ENCODE data around the gene ICE2.
A peak's percentile ranks its signal among the peaks of the same experiment; 100 is the strongest.

ICE2 gene

GRCh38 chr15:60396958-60397771, 81.8 kb downstream of the ICE2 start:
- TF ChIP-seq, protein P1, sequence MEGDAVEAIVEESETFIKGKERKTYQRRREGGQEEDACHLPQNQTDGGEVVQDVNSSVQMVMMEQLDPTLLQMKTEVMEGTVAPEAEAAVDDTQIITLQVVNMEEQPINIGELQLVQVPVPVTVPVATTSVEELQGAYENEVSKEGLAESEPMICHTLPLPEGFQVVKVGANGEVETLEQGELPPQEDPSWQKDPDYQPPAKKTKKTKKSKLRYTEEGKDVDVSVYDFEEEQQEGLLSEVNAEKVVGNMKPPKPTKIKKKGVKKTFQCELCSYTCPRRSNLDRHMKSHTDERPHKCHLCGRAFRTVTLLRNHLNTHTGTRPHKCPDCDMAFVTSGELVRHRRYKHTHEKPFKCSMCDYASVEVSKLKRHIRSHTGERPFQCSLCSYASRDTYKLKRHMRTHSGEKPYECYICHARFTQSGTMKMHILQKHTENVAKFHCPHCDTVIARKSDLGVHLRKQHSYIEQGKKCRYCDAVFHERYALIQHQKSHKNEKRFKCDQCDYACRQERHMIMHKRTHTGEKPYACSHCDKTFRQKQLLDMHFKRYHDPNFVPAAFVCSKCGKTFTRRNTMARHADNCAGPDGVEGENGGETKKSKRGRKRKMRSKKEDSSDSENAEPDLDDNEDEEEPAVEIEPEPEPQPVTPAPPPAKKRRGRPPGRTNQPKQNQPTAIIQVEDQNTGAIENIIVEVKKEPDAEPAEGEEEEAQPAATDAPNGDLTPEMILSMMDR (IDR thresholded peaks at IDR 0.05; ENCODE audit: extremely low read depth, missing control alignments), result no peak
- peak; percentile 87 for DNase-seq (ENCODE audit: low spot score)

DNA sequence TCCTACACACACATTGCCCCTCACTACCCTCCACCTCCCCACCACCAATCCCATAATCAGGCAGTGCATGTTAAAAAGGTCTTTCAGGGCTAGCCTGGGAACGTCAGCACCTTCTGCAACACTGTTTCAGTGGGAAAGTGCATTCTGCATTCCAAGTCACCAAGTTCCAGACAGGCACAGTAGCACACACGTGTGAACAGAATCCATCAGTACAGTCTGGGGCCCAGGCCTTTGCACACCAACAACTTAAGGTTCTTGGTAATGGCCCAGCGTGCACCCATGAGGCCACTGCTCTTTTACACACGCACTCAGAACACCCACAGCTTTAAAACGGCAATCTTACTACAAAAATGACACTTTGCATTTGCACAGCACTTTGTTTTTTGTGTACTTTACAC, 82.4 kb downstream of the ICE2 start:
- TF ChIP-seq, protein P1 (IDR thresholded peaks at IDR 0.05; ENCODE audit: extremely low read depth, missing control alignments), result no peak
- DNase-seq (ENCODE audit: low spot score), result no peak

GRCh38 chr15:60396100-60396499, 82.8 kb downstream of the ICE2 start:
- TF ChIP-seq, protein P1 (IDR thresholded peaks at IDR 0.05; ENCODE audit: extremely low read depth, missing control alignments), result no peak
- no peak for DNase-seq (ENCODE audit: low spot score)

DNA sequence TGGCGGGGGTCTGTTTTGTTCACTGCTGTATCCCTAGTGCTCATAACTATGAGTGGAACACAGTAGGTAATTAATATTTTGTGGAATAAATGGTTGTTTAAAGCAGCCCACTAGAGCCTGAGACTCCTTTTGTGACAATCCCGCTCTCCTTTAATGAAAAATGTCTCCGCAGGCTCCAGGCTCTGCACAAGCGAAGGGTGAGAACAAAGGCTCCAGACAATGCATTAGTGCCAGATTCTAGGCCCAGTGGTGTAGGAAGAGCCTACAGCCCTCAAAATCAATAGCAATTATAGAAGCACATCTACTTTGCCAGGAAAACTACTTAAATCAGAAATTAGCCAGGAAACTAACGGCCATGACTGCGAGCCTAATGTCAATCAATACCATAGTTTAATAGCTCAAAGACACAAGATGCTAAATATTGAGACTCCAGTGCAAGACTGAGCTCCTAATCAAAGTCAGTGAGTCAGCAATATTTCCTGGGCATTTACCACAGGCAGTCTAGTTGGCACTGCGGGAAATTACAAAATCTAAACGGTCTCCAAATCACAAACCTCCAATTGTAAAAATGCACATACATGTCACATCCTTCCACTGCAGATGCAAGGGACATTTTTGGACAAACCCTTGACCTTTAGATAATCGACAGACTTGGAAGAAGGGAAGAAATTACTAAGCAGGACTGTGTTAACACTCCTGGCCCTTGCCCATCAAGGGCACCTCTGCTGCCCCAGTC, 83.5 kb downstream of the ICE2 start:
- DNase-seq (ENCODE audit: low spot score), result no peak
- TF ChIP-seq, protein P1 (IDR thresholded peaks at IDR 0.05; ENCODE audit: extremely low read depth, missing control alignments), result no peak

DNA sequence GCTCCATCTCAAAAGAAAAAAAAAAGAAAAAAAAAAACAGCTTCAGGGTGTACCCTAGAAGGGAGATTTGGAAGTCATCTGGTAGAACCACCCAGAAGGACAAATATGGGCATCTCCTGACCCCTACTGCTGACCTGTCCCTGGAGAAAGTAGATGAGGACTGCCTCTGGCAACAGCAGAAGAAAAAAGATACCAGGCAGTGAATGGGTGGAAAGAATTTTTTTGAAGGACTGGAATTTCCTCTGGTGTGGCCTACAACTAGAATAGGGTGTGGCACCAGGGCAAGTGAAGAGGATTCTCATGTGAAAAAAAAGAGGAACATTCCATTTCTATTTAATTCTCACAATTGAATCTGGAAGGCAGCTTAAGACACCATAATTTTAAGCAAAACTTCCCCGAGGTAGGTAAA, 84.2 kb downstream of the ICE2 start:
- TF ChIP-seq, protein P1 (IDR thresholded peaks at IDR 0.05; ENCODE audit: extremely low read depth, missing control alignments), result no peak
- DNase-seq (ENCODE audit: low spot score), result no peak

DNA sequence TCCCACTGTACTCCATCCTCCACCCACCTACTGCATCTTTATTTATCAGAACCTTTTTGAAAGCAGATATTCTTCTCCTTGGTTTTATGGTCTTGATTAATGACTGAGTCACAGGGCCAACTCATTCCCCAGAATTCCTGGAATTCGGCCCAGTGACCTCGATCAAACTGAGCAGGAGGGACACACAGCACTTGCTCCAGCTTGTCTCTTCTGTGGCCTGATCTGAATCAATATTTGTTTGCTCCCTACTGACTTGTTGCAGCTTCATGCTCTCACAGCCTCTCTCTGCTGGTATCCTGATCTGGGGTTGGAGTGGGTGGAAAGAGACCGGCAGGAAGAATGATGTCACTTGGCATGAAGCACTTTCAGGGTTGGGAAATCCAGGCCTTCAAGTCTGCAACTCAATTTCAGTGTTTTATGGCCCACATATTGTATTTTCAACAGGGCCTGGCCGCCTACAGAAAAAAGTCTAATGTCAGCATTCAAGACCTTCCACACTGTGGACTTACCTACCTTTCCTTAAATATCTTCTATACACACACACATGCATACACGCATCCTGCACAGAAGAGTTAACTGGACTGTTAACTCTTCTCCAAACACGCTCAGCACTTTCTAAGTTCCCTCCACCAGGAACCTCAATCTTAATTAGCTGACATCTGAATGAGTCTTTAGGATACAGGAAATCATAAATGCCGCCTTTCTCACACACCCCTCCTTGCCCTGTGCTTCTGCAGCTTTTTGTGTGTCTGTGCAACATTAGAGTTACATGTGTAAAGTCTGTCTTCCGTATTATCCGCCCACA, 85.8 kb downstream of the ICE2 start:
- TF ChIP-seq, protein P1 (IDR thresholded peaks at IDR 0.05; ENCODE audit: extremely low read depth, missing control alignments), result no peak
- DNase-seq (ENCODE audit: low spot score), result no peak

Data from GM20000 (cell line).